Activated CD4-positive, alpha-beta T cell treated with anti-CD3 and anti-CD28 coated beads for 36 hours (primary cell): ENCODE results near the gene ANO6. TPM values are rescaled to one million over a fixed set of nuclear protein-coding genes. Genes with fewer than 3 reads are reported as not detected.

Experiments
- ATAC-seq: fragments of 200-7000 bp; cut with Tn5 transposase; one replicate; pipeline ENCODE4 v1.10.0; 2021; ENCODE audit warnings: mild to moderate bottlenecking, moderate library complexity
- CTCF ChIA-PET: fragments of 350-600 bp; sonication (Branson Sonifier 250); formaldehyde crosslinking; loops from one replicate; lab custom pipeline; 2021; ENCODE audit warnings: antibody characterized with exemption; lab: Charles Lee
- POLR2A ChIA-PET: fragments of 350-600 bp; sonication (Branson Sonifier 250); formaldehyde crosslinking; loops from one replicate; lab custom pipeline; 2021; ENCODE audit warnings: antibody characterized with exemption, inconsistent platforms; lab: Charles Lee
- DNase-seq: peaks from one replicate; pipeline ENCODE4 v3.0.0-alpha.2; 2020
- H3K27ac Mint-ChIP-seq: one replicate; pipeline ENCODE4 v1.8.0; 2021; ENCODE audit warnings: mixed read lengths
- H3K27me3 Mint-ChIP-seq: one replicate; pipeline ENCODE4 v1.8.0; 2021; ENCODE audit warnings: mixed read lengths
- H3K36me3 Mint-ChIP-seq: one replicate; pipeline ENCODE4 v1.8.0; 2021; ENCODE audit warnings: low read depth, mixed read lengths
- H3K4me1 Mint-ChIP-seq: one replicate; pipeline ENCODE4 v1.8.0; 2021; ENCODE audit warnings: mixed read lengths
- H3K4me3 Mint-ChIP-seq: one replicate; pipeline ENCODE4 v1.8.0; 2021; ENCODE audit warnings: mild to moderate bottlenecking, moderate library complexity, mixed read lengths
- H3K9me3 Mint-ChIP-seq: one replicate; pipeline ENCODE4 v1.8.0; 2021; ENCODE audit warnings: low read depth, mixed read lengths
- intact Hi-C, 2 experiments: fragments of 100-400 bp; cut with DNase I in 1 of 2; cut with micrococcal nuclease in 1 of 2; formaldehyde crosslinking; loops; one replicate each; pipeline versions ENCODE4 v1.14.2 to v1.15.1; 2022 to 2024; cut with DNase I, micrococcal nuclease
- total RNA-seq, 2 experiments: library from RNA; stranded (reverse); gene quantifications; one replicate each; pipeline ENCODE4 v1.2.3, GENCODE V29; 2021

The ANO6 gene
- total RNA-seq, 2 experiments from 2014 or later, result 18.7 to 20.3 TPM

DNA sequence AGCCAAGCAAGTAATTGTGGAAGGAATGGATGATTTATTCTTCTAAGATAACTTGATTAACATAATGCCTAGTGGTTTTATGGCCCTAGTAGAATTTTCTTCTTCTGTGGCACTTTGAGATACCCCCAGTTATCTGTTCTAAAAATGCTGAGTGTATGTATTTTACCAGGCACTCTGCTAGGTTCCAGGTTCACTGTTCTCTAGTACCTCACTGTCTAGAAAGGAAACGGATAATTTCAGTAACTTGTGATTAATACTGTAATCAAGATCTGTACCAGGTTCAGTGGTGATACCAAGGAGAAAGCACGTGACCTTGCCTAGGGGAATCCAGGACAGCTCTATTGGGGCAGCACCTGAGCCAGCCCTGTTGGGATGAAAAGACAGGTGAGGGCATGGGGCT is 8.0 kb downstream of the ANO6 start:
- DNase-seq, result no peak
- peak; percentile 70 for ATAC-seq
- Mint-ChIP-seq H3K4me1 (peaks cover 49% of the 10 kb centered on the region), H3K27ac (no peak overlapping the region), H3K4me3 (no peak overlapping the region), H3K36me3 (peaks cover 19% of the 10 kb centered on the region), H3K27me3 (no peaks in the 10 kb centered on the region), H3K9me3 (no peaks in the 10 kb centered on the region)
- ChIA-PET POLR2A (no interaction called here), CTCF (interaction anchor here (1.4 kb wide), 1 partner anchor 9 kb away, joined by 5 read pairs; the partner anchor contains the start of gene ANO6)
- intact Hi-C loops, result no loop called here

GRCh38 chr12:45224311-45224710 is 8.4 kb downstream of the ANO6 start:
- peaks cover 49% of the 10 kb centered on the region for H3K4me1 Mint-ChIP-seq
- no peaks in the 10 kb centered on the region for H3K9me3 Mint-ChIP-seq
- ChIA-PET POLR2A (no interaction called here), CTCF (interaction anchor here (1.4 kb wide), 1 partner anchor 9 kb away, joined by 5 read pairs; the partner anchor contains the start of gene ANO6)
- H3K4me3 Mint-ChIP-seq, result no peak overlapping the region
- ATAC-seq (no peak), DNase-seq (no peak)
- peaks cover 19% of the 10 kb centered on the region for H3K36me3 Mint-ChIP-seq
- no peaks in the 10 kb centered on the region for H3K27me3 Mint-ChIP-seq
- intact Hi-C loops, result no loop called here
- H3K27ac Mint-ChIP-seq, result no peak overlapping the region

GRCh38 chr12:45226021-45226420 is 10.1 kb downstream of the ANO6 start:
- ChIA-PET CTCF (interaction anchor here (1.0 kb wide), 1 partner anchor 54 kb away, joined by 3 read pairs; no protein-coding TSS in a partner anchor), POLR2A (no interaction called here)
- peaks cover 24% of the 10 kb centered on the region for H3K36me3 Mint-ChIP-seq

DNA sequence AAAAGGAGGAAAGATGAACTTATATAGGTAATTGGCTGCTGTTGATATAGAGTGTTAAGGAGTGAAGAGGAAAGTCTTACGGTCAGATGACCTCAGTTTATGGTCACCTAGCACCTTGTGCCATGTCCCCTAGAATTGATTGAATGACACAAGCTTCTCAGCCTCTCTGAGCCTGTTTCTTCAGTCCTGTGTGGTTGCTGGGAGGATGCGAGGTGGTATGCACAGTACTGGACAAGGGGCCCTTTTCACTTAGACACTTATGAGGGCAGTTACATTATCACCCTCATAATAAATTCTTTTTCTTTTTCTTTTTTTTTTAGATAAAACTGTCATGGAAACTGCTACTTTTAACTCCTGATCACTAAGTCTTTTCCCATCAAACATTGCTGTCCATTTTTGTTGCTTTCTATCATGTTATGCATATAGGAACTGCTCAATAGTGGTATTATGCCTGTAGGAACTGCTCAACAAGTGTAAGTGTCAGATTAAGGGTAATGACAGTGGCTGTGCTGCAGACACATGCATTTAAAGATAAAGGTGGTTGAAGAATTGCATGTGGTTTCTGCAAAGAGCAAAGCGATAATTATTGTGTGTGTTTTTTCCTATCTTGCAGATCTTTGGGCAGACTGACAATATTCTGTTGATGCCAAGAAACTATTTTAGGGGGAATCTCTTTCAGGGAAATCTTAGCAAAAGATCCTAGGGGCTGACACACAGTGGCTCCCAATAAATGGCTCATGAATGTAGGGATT is 11.6 kb downstream of the ANO6 start:
- H3K36me3 Mint-ChIP-seq, result peaks cover 20% of the 10 kb centered on the region
- ATAC-seq (no peak), DNase-seq (no peak)
- peaks cover 43% of the 10 kb centered on the region for H3K4me1 Mint-ChIP-seq
- intact Hi-C loops, result no loop called here
- H3K27me3 Mint-ChIP-seq, result no peaks in the 10 kb centered on the region
- no peak overlapping the region for H3K27ac Mint-ChIP-seq
- no peak overlapping the region for H3K4me3 Mint-ChIP-seq
- H3K9me3 Mint-ChIP-seq, result no peaks in the 10 kb centered on the region
- ChIA-PET POLR2A (no interaction called here), CTCF (no interaction called here)

More at GRCh38 chr12:45226021-45226420, 10.1 kb downstream of the ANO6 start:
- Mint-ChIP-seq H3K4me3 (no peak overlapping the region), H3K4me1 (peaks cover 35% of the 10 kb centered on the region), H3K27me3 (no peaks in the 10 kb centered on the region), H3K9me3 (no peaks in the 10 kb centered on the region), H3K27ac (no peak overlapping the region)
- intact Hi-C loops, result no loop called here
- no peak for DNase-seq
- no peak for ATAC-seq

DNA sequence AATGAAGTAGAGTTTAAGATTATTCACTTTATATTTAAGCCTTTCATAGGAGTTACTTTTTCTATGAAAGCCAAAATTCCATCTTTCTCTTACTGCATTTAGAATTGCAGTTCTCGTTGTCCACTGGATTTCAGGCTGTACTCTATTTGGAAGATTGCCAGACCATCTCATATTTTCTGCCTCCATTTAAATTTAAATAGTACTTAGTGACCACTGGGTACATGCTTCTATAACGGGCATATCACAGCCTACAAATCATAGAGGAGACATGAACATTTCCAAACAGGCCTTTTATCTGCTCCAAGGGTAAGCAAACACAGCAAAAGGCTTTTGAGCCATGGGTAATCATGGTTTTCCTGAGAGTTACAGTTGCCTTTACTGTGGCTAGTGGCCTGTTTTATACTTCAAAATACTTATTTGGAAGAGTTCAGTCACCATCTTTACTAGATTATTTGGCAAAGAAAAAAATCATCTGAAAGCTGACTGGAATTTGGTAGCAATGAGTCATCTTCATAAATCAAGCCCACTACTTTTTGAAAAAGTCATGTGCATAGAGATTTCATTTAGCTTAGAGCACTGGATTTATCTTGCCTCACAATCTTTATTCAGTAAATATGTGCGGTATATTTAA is 15.7 kb downstream of the ANO6 start:
- peaks cover 63% of the 10 kb centered on the region for H3K4me1 Mint-ChIP-seq
- H3K36me3 Mint-ChIP-seq, result peaks cover 12% of the 10 kb centered on the region
- H3K27ac Mint-ChIP-seq, result no peak overlapping the region
- DNase-seq (no peak), ATAC-seq (no peak)
- H3K9me3 Mint-ChIP-seq, result peaks cover under 1% of the 10 kb centered on the region
- ChIA-PET POLR2A (interaction anchor here (0.6 kb wide), 1 partner anchor 681 kb away, joined by 4 read pairs; no protein-coding TSS in a partner anchor), CTCF (interaction anchor here (0.9 to 1.0 kb wide), 2 partner anchors 13 to 14 kb away, joined by 3 to 4 read pairs; no protein-coding TSS in a partner anchor)
- no peaks in the 10 kb centered on the region for H3K27me3 Mint-ChIP-seq
- intact Hi-C loops, result loop anchor here (5.0 to 10.0 kb wide), 6 partner anchors 377 to 1153 kb away; partner anchors contain the start of genes ARID2 (in 1 of the 2) and SCAF11 (in 1 of the 2)
- no peak overlapping the region for H3K4me3 Mint-ChIP-seq

GRCh38 chr12:45232146-45232755 is 16.4 kb downstream of the ANO6 start:
- H3K27ac Mint-ChIP-seq, result peak overlapping the region; percentile 86
- H3K36me3 Mint-ChIP-seq, result peaks cover 16% of the 10 kb centered on the region
- ChIA-PET CTCF (interaction anchor here (0.9 to 1.0 kb wide), 2 partner anchors 13 to 15 kb away, joined by 3 to 4 read pairs; no protein-coding TSS in a partner anchor), POLR2A (interaction anchor here (0.6 kb wide), 1 partner anchor 681 kb away, joined by 4 read pairs; no protein-coding TSS in a partner anchor)
- H3K4me3 Mint-ChIP-seq, result no peak overlapping the region
- peaks cover 3% of the 10 kb centered on the region for H3K9me3 Mint-ChIP-seq
- intact Hi-C loops, result loop anchor here (5.0 to 10.0 kb wide), 6 partner anchors 377 to 1153 kb away; partner anchors contain the start of genes ARID2 (in 1 of the 2) and SCAF11 (in 1 of the 2)
- no peak for DNase-seq
- H3K4me1 Mint-ChIP-seq, result peaks cover 67% of the 10 kb centered on the region
- H3K27me3 Mint-ChIP-seq, result no peaks in the 10 kb centered on the region
- no peak for ATAC-seq

GRCh38 chr12:45232756-45233372 is 17.0 kb downstream of the ANO6 start:
- DNase-seq (peak; percentile 66), ATAC-seq (peak; percentile 74)
- ChIA-PET POLR2A (no interaction called here), CTCF (interaction anchor here (1.0 to 2.4 kb wide), 2 partner anchors 16 kb away, joined by 3 to 11 read pairs; no protein-coding TSS in a partner anchor)
- H3K27me3 Mint-ChIP-seq, result no peaks in the 10 kb centered on the region
- H3K27ac Mint-ChIP-seq, result peak overlapping the region; percentile 86
- intact Hi-C loops, result loop anchor here (5.0 to 10.0 kb wide), 6 partner anchors 378 to 1152 kb away; partner anchors contain the start of genes ARID2 (in 1 of the 2) and SCAF11 (in 1 of the 2)
- H3K36me3 Mint-ChIP-seq, result peaks cover 17% of the 10 kb centered on the region
- peaks cover 5% of the 10 kb centered on the region for H3K9me3 Mint-ChIP-seq
- H3K4me1 Mint-ChIP-seq, result peaks cover 67% of the 10 kb centered on the region
- H3K4me3 Mint-ChIP-seq, result no peak overlapping the region

DNA sequence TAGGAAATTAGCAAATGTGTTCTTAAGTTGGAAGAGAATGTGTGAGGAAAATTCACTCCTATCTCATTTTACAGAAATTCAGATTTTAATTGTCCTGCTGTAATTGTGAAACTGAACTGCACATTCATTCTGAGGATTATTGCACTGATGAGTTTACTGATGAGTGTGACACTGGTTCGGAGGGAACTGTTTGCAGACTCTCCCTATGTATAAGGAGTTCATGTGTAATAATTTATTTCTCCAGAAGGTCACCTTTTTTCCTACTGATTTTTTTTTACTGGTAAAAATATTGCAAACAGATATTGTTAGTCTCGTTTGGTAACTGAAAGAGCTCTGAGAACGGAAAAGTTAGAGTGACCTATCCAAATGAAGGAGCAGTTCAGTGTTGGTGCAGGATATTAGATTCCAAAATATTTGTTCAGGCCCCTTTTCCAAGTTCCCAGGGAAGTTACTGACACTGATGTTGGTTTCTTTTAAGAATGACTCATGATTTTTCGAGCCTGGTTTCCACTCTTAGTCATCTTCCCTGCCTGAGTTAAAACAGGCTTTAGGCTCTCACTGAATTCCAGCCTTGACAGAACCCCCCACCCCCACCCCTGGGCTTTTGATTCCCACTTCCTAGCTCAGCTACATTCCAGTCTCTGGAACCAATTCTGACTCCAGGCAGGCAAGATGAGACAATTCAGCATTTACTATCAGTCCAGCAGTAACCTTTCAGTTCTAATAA is 18.4 kb downstream of the ANO6 start:
- Mint-ChIP-seq H3K9me3 (peaks cover 5% of the 10 kb centered on the region), H3K4me3 (peak overlapping the region; percentile 4), H3K4me1 (peaks cover 69% of the 10 kb centered on the region), H3K27me3 (no peaks in the 10 kb centered on the region), H3K36me3 (peaks cover 20% of the 10 kb centered on the region), H3K27ac (peak overlapping the region; percentile 85)
- intact Hi-C loops, result loop anchor here (1.0 to 10.0 kb wide), 10 partner anchors 18 to 1150 kb away; partner anchors contain the start of genes ARID2 (in 2 of the 2), ANO6 (in 1 of the 2) and SCAF11 (in 1 of the 2)
- ATAC-seq (peak; percentile 60), DNase-seq (no peak)
- POLR2A ChIA-PET, result no interaction called here
- CTCF ChIA-PET, result interaction anchor here (0.6 to 2.4 kb wide), 2 partner anchors 17 to 34 kb away, joined by 3 to 11 read pairs; no protein-coding TSS in a partner anchor

DNA sequence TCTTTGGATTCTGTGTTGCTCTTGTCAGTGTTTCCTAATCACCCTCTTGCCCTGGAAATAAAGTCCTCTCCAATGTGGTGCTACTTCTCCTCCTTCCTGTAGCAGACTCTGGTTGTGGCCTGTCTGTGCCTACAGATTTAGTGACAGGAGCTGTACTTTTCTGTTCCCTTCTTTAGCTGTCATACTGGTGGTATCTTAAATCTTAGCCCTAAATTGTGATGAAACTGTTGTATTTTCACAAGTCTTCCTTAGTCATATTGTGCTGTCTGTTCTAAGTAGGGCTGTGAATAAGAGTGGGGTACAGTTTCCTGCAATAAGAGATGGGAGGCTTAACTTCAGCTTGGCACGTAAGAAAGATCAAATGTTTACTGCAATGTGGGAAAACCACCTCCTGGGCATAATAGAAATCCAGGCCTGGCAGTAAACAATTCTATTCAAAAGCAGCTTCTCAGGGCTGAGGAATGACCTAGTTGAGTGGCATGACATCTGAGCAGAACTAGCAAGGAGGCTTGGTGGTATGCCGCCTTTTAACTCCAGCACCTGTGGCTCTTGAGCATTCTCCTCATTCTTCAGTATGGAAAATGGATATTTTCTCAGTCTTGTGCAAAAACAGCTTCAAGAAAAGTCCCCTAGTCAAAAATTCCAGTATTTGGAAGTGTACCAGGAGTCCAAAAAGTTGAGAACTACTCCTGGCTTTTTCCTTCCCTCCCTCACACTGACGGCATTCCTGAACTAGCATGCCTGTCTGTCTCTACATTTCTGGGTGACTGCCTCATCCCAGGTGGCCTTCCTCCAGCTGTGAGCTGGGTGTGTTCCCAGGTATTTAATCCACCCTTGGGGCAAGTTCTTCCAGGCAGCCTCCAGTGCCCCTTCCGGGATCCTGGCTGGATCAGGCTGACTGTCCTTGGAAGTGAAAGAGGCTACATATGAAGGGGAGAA is 19.5 kb downstream of the ANO6 start:
- Mint-ChIP-seq H3K27ac (peak overlapping the region; percentile 85), H3K27me3 (no peaks in the 10 kb centered on the region), H3K4me1 (peaks cover 77% of the 10 kb centered on the region), H3K36me3 (peaks cover 18% of the 10 kb centered on the region), H3K9me3 (peaks cover 5% of the 10 kb centered on the region), H3K4me3 (peak overlapping the region; percentile 12)
- intact Hi-C loops, result loop anchor here in 1 of 2 experiments (2.0 to 10.0 kb wide), 4 partner anchors 45 to 1149 kb away; partner anchors contain the start of gene SCAF11
- DNase-seq (no peak), ATAC-seq (peak; percentile 77)
- CTCF ChIA-PET, result interaction anchor here (0.6 to 2.4 kb wide), 5 partner anchors 18 to 493 kb away, joined by 3 to 11 read pairs (median 3); partner anchors contain the start of gene ANO6
- POLR2A ChIA-PET, result no interaction called here
